Measurements from ENCODE around the gene DNAJC1.
"Not testable (repeated sequence)": the region's sequence is repeated elsewhere in the genome, so short reads cannot be mapped to it uniquely, and the experiment has no call there.

The DNAJC1 gene

DNA sequence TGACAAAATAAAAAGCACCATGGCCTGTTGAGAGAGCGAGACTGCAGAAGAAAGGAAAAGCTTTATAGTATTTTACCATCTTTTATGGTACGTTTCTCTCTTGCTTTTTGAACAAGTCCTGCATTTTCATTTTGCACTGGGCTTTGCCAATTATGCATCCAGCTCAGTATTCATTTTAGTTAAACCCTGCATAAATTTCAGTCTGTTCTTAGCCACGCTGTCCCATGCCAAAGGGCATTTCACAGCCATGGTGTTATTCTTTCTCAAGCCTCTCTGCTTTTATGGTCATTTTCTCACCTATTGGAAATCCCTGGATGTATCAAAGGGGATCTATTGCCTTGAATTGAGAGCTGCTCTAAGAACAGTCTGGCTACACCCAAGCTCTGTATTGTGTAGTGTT, 30.8 kb upstream of the DNAJC1 start:
- in situ Hi-C loops (cut with HindIII; ENCODE audit: low sequenced_read_pairs) = no loop called here
- no peak overlapping the region for H3K4me3 ChIP-seq (ENCODE audit: low read depth, low read length)
- DNase-seq (ENCODE audit: low read depth, low spot score) = no peak
- TF ChIP-seq, protein P1, sequence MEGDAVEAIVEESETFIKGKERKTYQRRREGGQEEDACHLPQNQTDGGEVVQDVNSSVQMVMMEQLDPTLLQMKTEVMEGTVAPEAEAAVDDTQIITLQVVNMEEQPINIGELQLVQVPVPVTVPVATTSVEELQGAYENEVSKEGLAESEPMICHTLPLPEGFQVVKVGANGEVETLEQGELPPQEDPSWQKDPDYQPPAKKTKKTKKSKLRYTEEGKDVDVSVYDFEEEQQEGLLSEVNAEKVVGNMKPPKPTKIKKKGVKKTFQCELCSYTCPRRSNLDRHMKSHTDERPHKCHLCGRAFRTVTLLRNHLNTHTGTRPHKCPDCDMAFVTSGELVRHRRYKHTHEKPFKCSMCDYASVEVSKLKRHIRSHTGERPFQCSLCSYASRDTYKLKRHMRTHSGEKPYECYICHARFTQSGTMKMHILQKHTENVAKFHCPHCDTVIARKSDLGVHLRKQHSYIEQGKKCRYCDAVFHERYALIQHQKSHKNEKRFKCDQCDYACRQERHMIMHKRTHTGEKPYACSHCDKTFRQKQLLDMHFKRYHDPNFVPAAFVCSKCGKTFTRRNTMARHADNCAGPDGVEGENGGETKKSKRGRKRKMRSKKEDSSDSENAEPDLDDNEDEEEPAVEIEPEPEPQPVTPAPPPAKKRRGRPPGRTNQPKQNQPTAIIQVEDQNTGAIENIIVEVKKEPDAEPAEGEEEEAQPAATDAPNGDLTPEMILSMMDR (IDR thresholded peaks at IDR 0.05; ENCODE audit: low read depth, low read length) = no peak

DNA sequence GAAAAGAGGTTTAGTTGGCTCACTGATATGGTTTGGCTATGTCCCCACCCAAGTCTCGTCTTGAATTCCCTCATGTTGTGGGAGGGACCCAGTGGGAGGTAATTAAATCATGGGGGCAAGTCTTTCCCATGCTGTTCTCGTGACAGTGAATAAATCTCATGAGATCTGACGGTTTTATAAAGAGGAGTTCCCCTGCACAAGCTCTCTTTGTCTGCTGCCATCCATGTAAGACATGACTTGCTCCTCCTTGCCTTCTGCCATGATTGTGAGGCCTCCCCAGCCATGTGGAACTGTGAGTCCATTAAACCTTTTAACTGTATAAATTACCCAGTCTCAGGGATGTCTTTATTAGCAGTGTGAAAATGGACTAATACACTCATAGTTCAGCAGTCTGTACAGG, 28.7 kb upstream of the DNAJC1 start:
- DNase-seq (ENCODE audit: low read depth, low spot score); H3K4me3 ChIP-seq (ENCODE audit: low read depth, low read length); in situ Hi-C loops (cut with HindIII; ENCODE audit: low sequenced_read_pairs): not testable (repeated sequence)

DNA sequence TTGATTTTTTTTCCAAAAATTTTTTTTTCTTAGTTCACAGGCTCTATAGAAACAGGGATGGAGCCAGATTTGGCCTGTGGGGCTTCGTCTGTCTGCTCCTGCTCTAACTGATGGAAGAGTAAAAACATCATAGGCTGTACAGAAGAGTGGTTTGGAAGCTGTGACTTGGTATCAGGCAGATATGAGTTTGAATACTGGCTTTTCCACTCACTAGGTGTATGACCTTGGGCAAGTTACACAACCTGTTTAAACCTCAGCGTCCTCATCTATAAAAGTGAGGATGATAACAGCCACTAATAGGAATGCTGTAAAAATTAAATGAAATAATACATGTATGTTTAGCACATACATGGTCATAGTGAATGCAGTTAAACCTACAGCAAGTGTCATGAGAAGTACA, 26.9 kb upstream of the DNAJC1 start:
- TF ChIP-seq, protein P1 (IDR thresholded peaks at IDR 0.05; ENCODE audit: low read depth, low read length) = no peak
- no peak for DNase-seq (ENCODE audit: low read depth, low spot score)
- no peak overlapping the region for H3K4me3 ChIP-seq (ENCODE audit: low read depth, low read length)
- in situ Hi-C loops (cut with HindIII; ENCODE audit: low sequenced_read_pairs) = no loop called here

DNA sequence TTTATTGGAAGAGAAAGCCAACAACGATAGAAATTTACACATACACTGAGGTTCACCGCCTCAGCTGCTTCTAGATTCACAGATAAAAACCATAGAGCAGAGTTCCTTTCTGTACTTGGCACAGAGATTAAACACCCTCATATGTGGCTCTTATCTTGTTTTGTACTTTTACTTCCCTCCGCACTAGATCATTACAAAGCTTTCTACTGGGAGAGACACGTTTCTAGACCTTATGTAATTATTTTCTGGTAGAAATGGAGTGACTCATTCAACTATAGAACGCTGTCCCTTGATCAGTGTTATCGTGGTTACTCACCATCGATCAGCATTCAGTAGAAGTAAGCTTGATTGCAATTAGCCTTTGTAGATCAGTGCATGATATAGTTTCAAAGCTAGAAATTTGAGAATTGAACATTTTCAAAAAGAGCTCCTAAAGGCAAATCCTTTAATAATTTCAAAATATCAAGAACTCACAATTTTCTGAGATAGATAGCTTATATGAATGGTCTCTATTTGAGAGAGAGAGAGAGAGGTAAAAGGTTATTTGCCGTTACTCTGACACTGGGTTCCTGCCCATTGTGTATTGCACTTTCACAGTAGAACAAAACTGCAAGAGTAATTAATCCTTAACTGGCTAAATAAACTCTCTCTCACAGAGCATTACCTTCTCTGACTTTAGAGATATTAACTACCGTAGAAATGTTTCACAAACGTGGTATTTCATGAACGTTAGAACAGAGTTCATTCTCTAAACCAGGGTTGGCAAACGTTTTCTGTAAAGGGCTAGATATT, 26.1 kb upstream of the DNAJC1 start:
- DNase-seq (ENCODE audit: low read depth, low spot score) = no peak
- no peak overlapping the region for H3K4me3 ChIP-seq (ENCODE audit: low read depth, low read length)
- TF ChIP-seq, protein P1 (IDR thresholded peaks at IDR 0.05; ENCODE audit: low read depth, low read length) = no peak
- in situ Hi-C loops (cut with HindIII; ENCODE audit: low sequenced_read_pairs) = no loop called here

DNA sequence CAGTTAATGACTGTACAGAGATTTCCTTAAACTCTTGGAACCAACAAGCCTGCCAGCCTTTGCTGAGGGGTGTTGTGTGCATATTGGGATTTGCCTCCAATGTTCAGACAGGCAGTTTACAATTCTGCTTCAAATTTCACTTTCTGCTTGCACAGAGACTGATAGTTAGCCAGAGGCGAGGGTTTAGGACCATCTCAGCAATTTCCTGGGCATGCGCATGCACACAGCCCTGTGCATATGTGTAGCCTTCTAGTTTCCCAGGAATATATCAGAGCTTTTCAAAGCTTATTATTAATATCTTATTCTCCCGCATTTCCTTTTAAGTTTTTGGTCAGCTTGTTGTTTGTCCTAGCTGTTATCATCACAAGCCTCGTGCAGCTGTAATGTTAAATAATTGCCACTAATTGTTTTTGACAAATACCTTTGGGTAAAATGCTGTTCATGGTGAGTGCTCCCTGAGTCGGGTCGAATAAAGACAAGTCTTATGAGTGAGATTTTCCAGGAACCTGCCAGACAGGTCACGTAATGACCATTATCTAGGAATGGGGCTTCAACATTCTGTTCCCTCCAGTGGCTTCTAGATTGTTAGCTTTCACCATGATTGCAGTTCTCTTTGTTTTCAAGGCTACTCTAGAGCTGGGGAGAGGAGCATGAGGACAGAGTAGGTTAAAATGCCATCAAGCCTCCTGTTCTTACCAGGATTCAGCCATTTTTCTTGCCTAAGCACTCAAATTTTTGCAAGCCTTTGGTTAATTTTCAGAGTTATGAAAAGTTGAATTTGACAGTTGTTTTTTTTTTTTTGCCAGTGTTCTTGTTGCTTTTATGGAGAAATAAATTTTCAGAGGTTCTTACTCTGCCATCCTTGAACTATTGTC, 24.1 kb upstream of the DNAJC1 start:
- no peak for DNase-seq (ENCODE audit: low read depth, low spot score)
- TF ChIP-seq, protein P1 (IDR thresholded peaks at IDR 0.05; ENCODE audit: low read depth, low read length) = no peak
- no peak overlapping the region for H3K4me3 ChIP-seq (ENCODE audit: low read depth, low read length)
- in situ Hi-C loops (cut with HindIII; ENCODE audit: low sequenced_read_pairs) = no loop called here

DNA sequence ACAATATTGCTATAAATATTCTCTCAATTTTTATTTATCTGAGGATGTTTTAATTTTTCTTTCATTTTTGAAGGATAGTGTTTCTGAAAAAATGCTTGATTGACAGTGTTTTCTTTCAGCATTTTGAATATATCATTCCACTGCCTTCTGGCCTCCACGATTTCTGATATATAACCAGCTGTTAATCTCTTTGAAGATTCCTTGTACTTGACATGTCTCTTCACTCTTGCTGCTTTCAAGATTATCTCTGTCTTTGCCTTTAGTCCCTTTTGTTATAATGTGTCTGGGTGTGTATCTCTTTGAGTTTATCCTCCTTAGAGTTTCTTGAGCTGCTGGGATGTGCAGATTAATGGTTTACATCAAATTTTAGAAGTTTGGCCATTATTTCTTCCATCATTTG, 22.8 kb upstream of the DNAJC1 start:
- in situ Hi-C loops (cut with HindIII; ENCODE audit: low sequenced_read_pairs) = no loop called here
- TF ChIP-seq, protein P1 (IDR thresholded peaks at IDR 0.05; ENCODE audit: low read depth, low read length) = no peak

DNA sequence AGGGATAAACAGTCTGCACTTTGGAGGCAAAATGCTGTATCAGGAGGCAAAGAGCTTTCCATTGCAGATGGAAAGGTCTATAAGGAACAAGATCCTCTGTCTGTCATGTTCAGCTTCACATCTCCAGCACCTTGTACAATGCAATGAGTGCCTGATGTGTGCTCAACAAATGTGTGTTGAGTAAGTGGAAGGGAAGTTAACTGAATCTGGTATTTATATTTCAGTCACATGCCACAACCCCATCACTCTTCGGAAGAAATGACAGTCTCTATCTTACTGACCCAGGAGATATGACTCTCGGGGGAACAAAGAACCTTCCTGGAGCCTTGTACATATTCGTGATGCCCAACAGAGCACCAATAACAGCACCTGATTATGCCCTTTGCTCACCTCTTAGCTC, 20.0 kb upstream of the DNAJC1 start:
- DNase-seq (ENCODE audit: low read depth, low spot score) = no peak
- TF ChIP-seq, protein P1 (IDR thresholded peaks at IDR 0.05; ENCODE audit: low read depth, low read length) = no peak
- in situ Hi-C loops (cut with HindIII; ENCODE audit: low sequenced_read_pairs) = no loop called here

More for the DNA sequence above, 22.8 kb upstream of the DNAJC1 start:
- DNase-seq (ENCODE audit: low read depth, low spot score) = no peak
- H3K4me3 ChIP-seq (ENCODE audit: low read depth, low read length) = no peak overlapping the region

More for the DNA sequence above, 20.0 kb upstream of the DNAJC1 start:
- no peak overlapping the region for H3K4me3 ChIP-seq (ENCODE audit: low read depth, low read length)
